NCI-H526 (cell line): Measurements from ENCODE around the gene MON2.

Experiments used
- DNase-seq, 2 experiments: peaks; one replicate each; lab custom pipeline; 2025; lab: John Stamatoyannopoulos, UW

MON2 gene

GRCh38 chr12:62613081-62613480 is 146.5 kb downstream of the MON2 start:
- DNase-seq = no peak

- no peak for DNase-seq
These were observed 151.7 kb downstream of the MON2 start for GRCh38 chr12:62618319-62618718.

GRCh38 chr12:62618930-62619329 is 152.3 kb downstream of the MON2 start:
- DNase-seq = no peak

- peak; percentile 78 to 79 for DNase-seq
These were observed 154.5 kb downstream of the MON2 start for GRCh38 chr12:62621101-62621638.

- no peak for DNase-seq
These were observed 155.6 kb downstream of the MON2 start for GRCh38 chr12:62622177-62622576.

- peak in 1 of 2 experiments; percentile 7 for DNase-seq
These were observed 158.6 kb downstream of the MON2 start for GRCh38 chr12:62625228-62625627.

- DNase-seq = no peak
These were observed 160.6 kb downstream of the MON2 start for GRCh38 chr12:62627181-62627580.

GRCh38 chr12:62629413-62629812 is 162.8 kb downstream of the MON2 start:
- DNase-seq = peak in 1 of 2 experiments; percentile 10

GRCh38 chr12:62629971-62630739 is 163.5 kb downstream of the MON2 start:
- no peak for DNase-seq

GRCh38 chr12:62631471-62632410 is 165.1 kb downstream of the MON2 start:
- no peak for DNase-seq

GRCh38 chr12:62632411-62632918 is 165.8 kb downstream of the MON2 start:
- peak in 1 of 2 experiments; percentile 17 for DNase-seq

- DNase-seq = no peak
These were observed 169.0 kb downstream of the MON2 start for GRCh38 chr12:62635649-62636048.

- no peak for DNase-seq
These were observed 171.1 kb downstream of the MON2 start for GRCh38 chr12:62637679-62638078.

- DNase-seq = no peak
These were observed 174.4 kb downstream of the MON2 start for GRCh38 chr12:62640910-62641448.

GRCh38 chr12:62642486-62642885 is 175.9 kb downstream of the MON2 start:
- DNase-seq = no peak

GRCh38 chr12:62643486-62643885 is 176.9 kb downstream of the MON2 start:
- DNase-seq = no peak

- no peak for DNase-seq
These were observed 179.9 kb downstream of the MON2 start for GRCh38 chr12:62646566-62646965.

GRCh38 chr12:62647586-62647985 is 181.0 kb downstream of the MON2 start:
- no peak for DNase-seq

GRCh38 chr12:62649412-62650138 is 182.9 kb downstream of the MON2 start:
- no peak for DNase-seq
